ENCODE data around the gene KRTAP5-10.
"Not testable (repeated sequence)": the region's sequence is repeated elsewhere in the genome, so short reads cannot be mapped to it uniquely, and the experiment has no call there.

The KRTAP5-10 gene

DNA sequence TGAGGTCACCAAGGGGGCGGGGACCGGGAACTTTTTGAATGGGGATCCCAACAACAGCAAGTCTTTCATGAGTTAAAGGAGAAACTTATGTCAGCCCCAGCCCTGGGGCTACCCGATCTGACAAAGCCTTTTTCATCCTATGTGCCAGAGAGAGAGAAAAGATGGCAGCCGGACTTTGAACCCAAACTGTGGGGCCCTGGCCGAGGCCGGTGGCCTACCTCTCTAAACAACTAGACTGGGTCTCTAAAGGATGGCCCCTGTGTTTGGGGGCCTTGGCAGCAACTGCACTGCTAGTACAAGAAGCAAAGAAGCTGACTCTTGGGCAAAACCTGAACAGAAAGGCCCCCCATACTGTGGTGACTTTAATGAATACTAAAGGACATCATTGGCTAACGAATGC is 48.6 kb downstream of the KRTAP5-10 start:
- not testable (repeated sequence) for DNase-seq

DNA sequence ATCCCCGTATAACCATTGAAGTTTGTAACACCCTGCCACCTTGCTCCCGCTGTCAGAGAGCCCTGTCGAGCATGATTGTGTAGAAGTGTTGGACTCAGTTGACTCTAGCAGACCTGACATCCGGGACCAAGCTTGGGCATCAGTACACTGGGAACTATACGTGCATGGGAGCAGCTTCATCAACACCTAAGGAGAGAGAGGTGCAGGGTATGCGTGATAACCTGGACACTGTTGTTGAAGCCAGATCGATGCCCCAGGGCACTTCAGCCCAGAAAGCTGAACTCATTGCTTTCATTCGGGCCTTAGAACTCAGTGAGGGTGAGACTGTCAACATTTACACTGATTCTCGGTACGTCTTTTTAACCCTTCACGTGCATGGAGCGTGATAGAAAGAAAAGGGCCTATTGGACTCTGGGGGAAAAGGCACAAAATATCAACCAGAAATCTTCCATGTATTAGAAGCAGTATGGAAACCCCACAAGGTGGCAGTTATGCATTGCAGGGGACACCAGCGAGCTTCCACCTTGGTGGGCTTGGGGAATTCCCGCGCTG is 49.1 kb downstream of the KRTAP5-10 start:
- DNase-seq, result not testable (repeated sequence)

DNA sequence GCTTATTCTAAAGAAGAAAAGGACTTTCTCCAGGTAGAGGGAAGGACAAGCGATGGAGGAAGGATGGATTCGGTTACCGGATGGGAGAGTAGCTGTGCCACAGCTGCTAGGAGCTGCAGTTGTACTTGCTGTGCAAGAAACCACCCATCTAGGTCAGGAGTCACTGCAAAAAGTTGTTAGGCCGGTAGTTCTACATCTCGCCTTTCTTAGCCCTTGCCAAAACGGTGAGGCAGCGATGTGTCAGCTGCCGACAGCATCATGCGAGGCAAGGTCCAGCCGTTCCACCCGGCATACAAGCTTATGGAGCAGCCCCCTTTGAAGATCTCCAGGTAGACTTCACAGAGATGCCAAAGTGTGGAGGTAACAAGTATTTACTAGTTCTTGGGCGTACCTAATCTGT is 49.6 kb downstream of the KRTAP5-10 start:
- DNase-seq, result not testable (repeated sequence)
